GM18507 (cell line): ENCODE data around the gene SMNDC1.
"Not testable (repeated sequence)": the region's sequence is repeated elsewhere in the genome, so short reads cannot be mapped to it uniquely, and the experiment has no call there.

Source experiments
- DNase-seq: peaks from one replicate; pipeline ENCODE4 v3.0.0; 2011; ENCODE audit warnings: low read depth; ENCODE audit not compliant: insufficient read length; ENCODE audit errors: extremely low spot score
- FAIRE-seq: peaks from 2 replicates; lab custom pipeline; 2011; peaks lifted over from hg19 to GRCh38; lab: Jason Lieb, UNC

SMNDC1 gene

GRCh38 chr10:110331226-110331795 is 26.6 kb upstream of the SMNDC1 start:
- DNase-seq: not testable (repeated sequence)

DNA sequence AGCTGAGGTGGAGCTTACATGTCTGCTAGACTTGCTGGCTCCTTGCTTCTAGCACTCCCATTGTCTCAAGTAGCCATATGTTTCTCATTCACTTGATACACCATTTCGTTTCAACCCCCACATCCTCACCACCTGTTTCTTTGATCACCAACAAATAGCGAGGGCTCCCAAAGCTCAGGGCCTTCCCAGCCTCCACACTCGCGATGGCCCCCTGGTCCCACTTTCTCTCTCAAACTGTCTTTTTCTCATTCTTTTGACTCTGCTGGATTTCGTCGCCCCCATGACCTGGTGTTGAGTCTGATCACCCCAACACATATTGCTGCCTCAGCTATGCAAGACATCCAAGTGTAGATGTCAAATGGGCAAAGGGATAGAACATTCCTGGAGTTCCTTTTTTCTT is 26.0 kb upstream of the SMNDC1 start:
- DNase-seq (no peak), FAIRE-seq (no peak)

More at GRCh38 chr10:110331226-110331795, 26.6 kb upstream of the SMNDC1 start:
- not testable (repeated sequence) for FAIRE-seq

DNA sequence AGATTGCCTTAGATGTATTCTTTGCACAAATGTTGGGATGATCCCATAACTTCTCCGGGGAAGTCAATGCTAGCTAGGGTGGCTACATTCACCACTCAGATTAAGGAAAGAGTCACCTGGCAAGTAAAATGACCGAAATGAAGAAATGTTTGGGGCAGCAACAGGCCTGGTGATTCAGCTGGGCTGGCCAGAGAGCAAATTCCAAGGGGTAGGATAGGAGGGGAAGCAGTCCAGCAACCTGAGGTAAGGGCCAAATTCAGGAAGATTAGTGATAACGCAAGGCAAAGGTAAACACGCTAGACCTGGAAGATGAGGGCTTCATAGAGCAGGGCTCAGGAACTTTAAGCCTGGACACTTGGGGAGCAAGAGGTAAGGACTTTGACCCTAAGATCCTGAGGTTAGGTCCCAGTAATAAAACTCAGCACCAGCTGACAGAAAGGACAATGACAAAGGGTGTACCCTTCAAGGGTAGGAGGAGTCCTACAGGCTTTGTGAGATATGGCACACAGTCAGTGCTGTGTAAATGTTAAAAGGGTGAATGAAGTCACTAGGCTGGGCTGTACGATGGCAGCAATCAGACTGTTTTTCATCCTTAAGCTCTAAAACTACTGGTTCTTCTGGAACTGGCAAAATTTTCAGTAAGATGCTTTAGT is 22.7 kb upstream of the SMNDC1 start:
- FAIRE-seq (no peak), DNase-seq (no peak)

DNA sequence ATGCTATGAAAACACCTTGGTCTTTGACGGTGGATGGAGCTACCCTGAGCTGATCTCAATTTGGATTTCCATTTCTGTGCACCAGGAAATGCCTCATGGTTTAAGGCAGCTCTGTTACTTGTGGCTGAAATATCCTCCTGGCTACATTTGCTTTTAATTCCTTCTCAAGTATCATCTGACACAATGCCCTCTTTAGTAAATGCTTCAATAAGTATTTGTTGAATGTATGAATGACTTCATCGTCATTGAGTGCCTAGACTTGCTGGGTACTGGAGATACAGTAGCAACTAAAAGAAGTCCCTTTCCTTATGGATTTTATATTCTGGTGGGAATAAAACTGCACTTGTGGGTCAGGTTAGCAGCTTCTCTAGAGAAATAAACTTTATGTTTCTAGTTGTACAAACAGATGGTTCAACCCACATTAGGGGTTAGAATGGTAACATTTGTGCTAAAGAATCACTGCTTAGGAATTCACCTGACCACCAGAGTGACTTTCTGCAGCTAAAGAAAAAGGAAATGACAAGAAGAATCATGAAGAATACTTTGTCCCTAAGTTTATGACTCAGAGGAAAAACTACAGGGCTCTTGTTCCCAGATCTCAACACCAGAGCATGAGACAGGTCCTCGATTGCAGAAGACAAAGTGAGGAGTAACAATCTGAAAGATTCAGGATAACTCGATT is 21.8 kb upstream of the SMNDC1 start:
- peak; percentile 33 for FAIRE-seq
- DNase-seq: no peak

- DNase-seq: no peak
- peak; percentile 84 for FAIRE-seq
Observed at GRCh38 chr10:110324805-110325280, 20.1 kb upstream of the SMNDC1 start.

GRCh38 chr10:110324201-110324804 is 19.6 kb upstream of the SMNDC1 start:
- DNase-seq (no peak), FAIRE-seq (no peak)

DNA sequence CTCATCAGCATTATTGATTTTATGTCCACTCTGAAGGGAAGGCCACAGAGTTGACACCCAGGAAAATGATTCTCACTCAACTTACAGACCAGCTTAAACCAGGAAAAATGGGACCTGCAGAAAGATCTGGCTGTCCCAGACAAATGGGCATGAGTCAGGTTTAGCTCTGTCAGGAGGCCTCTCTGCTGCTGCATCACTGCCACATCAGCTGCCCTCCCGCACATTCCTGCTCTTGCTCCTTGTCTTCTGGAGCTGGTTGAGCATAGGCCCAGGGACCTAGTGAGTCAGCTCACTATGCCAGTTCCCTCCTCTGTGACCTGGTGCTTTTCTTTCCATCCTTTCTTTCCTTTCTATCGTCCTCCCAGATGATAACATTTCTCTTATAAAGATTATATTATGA is 18.8 kb upstream of the SMNDC1 start:
- DNase-seq (no peak), FAIRE-seq (no peak)

DNA sequence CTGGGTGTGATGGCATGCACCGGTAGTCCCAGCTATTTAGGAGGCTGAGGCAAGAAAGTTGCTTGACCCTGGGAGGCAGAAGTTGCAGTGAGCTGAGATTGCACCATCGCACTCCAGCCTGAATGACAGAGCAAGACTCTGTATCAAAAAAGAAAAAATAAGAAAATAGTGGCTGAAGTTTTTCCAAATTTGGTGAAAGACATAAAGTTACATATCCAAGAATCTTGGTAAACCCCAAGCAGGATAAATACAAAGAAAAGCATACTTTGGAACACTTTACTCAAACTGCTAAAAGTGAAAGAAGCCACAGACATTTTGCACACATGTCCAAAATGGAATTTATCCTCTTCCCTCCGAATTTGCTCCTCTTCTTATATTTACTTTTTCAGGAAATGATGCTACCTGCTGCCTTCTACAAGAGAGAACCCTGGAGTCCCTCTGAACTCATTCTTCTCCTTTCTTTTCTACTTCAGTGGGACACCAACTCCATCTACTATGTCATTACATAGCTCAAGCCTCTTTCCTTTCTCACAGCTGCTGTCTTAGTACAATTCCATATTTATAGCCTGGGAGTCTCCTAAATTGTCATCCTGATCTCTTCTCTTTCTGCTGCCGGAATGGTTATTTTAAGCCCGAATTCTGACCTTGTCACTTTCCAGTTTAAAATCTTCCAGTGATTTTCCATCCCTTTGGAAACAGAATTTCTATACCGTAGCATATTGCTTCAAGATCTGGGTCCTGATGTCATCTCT is 17.3 kb upstream of the SMNDC1 start:
- FAIRE-seq: no peak
- DNase-seq: no peak

DNA sequence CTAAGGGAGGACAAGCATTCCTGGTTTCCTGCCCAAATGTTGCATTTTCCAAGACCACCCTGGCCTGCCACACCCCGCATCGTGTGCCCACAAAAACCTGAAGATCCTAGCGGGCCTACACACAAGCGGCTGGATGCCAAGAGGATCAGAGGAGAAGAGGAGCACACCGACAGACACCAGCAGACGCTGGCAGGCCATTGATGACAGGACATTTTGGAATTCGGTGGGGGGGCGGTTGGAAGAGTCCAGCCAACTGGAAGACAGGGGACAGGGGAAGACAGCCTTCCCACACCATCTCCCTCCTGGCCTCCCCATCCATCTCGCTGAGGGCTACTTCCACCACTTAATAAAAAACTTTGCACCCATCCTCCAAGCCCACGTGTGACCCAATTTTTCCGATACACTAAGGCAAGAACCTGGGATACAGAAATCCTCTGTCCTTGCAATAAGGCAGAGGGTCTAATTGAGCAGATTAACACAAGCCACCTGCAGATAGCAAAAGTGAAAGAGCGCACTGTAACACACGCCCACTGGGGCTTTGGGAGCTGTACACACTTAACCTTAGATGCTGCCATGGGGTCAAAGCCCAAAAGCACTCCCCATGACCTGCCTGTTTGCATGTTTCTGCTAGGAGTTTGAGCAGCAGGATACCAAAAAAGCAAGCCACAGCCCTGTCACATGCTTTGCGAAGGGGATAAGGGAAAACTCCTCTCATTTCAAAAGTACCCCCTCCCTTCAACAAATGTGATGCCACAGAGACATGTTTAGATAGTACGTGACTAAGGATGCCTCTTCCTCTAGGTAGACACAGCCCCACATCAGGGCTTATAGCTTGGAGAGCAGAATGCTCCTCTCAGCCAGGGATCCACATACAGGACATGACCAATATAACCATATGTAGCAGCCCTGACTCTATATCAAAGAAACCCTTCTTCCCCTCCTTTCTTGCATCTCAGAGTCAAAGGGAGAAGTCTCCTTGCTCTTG is 13.4 kb upstream of the SMNDC1 start:
- DNase-seq (no peak), FAIRE-seq (no peak)

DNA sequence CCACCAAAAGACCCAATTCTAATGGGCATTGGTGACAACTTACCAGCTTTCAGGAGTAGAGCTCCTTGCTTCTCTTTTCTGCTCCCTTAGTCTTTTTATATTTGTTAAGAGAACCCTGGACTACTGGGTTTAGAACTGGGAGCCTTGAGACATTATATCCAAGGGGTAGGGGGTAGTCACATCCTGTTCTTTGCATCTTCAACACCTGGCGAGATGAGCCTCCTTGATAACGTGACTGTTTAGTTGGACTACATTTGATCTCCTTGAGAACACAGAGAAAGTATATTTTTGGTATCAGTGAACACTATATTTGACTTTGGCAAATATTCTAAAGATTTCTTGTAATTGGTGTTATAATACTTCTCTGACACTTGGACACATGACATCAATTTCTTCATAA is 9.0 kb upstream of the SMNDC1 start:
- DNase-seq (no peak), FAIRE-seq (no peak)

DNA sequence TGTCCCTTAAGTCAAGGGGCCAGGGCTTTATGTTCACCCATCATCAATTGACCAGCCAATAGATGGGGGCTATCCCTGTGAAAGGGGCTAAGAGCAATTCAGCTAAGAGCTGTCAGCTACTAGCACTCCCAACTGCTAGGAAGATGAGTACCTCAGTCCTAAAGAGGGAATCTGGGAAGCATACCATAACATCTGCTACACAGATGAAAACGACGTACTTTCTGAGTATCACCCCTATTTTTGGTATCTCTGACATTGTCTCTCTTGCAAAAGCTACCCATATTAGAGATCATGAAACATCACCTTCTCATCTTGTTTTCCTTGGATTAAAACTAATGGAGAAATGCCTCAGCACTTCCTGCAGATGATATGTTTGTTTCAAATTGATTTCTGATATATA is 7.5 kb upstream of the SMNDC1 start:
- FAIRE-seq: no peak
- no peak for DNase-seq

GRCh38 chr10:110311357-110311949 is 6.7 kb upstream of the SMNDC1 start:
- DNase-seq (no peak), FAIRE-seq (peak; percentile 84)

DNA sequence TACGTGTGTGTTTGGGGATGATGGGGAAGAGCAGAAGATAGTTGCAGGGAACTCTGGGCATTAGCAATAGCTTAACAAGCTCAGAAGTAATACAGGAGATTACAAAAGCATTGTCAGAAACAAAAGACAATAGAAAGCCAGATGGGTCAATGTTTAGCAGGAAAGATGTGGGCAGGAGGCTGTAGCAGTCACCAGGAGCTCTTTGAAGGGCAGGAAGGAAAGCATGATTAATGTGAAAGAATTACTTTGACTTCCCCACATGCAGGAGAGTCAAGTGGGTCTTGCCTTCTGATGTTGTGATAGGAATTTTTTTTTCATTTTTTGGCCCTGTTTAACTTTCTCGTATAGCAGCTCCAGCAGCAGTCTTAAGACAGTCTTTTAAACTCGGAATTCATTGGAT is 6.0 kb upstream of the SMNDC1 start:
- DNase-seq: no peak
- FAIRE-seq: no peak

DNA sequence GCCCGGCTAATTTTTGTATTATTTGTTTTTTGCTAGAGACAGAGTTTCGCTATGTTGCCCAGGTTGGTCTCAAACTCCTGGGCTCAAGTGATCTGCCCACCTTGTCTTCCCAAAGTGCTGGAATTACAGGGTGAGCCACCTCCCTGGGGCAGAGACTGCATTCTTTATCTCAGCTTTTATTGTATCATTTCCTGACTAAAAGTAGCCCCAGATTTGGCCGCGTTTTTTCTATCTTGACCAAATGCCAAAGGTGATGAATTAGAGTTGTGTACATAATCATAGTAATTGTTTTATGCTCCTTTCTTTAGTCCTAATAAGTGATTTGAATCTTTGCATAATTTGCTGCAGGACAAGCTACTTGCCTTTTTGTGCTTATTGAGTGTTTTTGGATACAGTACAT is 3.1 kb upstream of the SMNDC1 start:
- FAIRE-seq (no peak), DNase-seq (no peak)

- DNase-seq (no peak), FAIRE-seq (no peak)
Observed at GRCh38 chr10:110306452-110306768, 1.7 kb upstream of the SMNDC1 start.

- DNase-seq (peak; percentile 28), FAIRE-seq (peak; percentile 90)
Observed at GRCh38 chr10:110305767-110306451, 1.2 kb upstream of the SMNDC1 start.

DNA sequence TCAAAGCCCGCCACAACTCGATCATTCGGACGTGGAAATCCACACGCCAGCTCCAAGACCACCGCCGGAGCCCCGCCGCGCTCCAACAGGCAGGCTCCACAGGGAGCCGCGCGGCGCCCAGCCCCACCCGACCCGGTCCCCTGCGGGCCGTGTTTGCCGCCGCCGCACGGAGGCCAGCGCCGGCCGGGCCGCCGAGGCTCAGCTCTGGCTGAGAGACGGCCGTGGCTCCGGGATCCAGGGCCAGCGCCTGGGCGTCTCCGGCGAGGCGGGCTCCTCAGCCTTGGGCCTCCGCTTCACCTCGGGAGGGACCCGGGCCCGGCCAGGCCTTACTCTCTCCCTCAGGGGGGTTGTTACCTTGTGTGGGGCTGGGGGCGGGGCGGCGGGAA is 333 bp downstream of the SMNDC1 start:
- DNase-seq (no peak), FAIRE-seq (no peak)

DNA sequence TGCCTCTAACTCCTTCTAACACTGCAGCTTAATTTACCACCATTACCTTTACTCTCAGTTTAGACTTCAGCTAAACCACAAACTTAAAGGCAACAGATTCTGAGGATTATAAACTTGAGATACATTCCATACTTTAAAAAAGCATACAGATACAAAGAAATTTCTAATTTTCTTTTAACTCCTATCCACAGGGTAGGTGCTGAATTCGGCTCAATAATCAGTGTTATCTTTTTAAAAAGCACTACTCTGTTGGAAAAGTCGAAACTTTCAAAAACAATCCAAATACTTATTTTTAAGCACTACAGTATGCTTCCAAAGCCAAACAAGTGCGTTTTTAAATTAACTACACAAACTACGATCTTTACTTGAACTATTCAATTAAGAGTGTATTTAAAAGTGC is 1.0 kb downstream of the SMNDC1 start:
- DNase-seq (no peak), FAIRE-seq (peak; percentile 36)
